NCI-H345 (cell line): ENCODE data around the gene CEACAM20.
"Not testable (repeated sequence)": the region's sequence is repeated elsewhere in the genome, so short reads cannot be mapped to it uniquely, and the experiment has no call there.

Experiments
- DNase-seq: peaks from one replicate; lab custom pipeline; 2025; lab: John Stamatoyannopoulos, UW

Gene CEACAM20

GRCh38 chr19:44548736-44549135 lies 19.3 kb upstream of the CEACAM20 start:
- DNase-seq = no peak

GRCh38 chr19:44544031-44544430 lies 14.6 kb upstream of the CEACAM20 start:
- no peak for DNase-seq

GRCh38 chr19:44542671-44543070 lies 13.2 kb upstream of the CEACAM20 start:
- DNase-seq = no peak

- DNase-seq = no peak
Measured at GRCh38 chr19:44540736-44541135, 11.3 kb upstream of the CEACAM20 start.

GRCh38 chr19:44539991-44540390 lies 10.5 kb upstream of the CEACAM20 start:
- no peak for DNase-seq

- no peak for DNase-seq
Measured at GRCh38 chr19:44539236-44539826, 9.9 kb upstream of the CEACAM20 start.

GRCh38 chr19:44535361-44535760 lies 5.9 kb upstream of the CEACAM20 start:
- not testable (repeated sequence) for DNase-seq

- no peak for DNase-seq
Measured at GRCh38 chr19:44532819-44533218, 3.3 kb upstream of the CEACAM20 start.

- DNase-seq = no peak
Measured at GRCh38 chr19:44530777-44531176, 1.3 kb upstream of the CEACAM20 start.

- DNase-seq = no peak
Measured at GRCh38 chr19:44527554-44527953, 1.9 kb downstream of the CEACAM20 start.

GRCh38 chr19:44525721-44526430 lies 3.6 kb downstream of the CEACAM20 start:
- no peak for DNase-seq

GRCh38 chr19:44521370-44521769 lies 8.1 kb downstream of the CEACAM20 start:
- no peak for DNase-seq

GRCh38 chr19:44517146-44517545 lies 12.3 kb downstream of the CEACAM20 start:
- no peak for DNase-seq

GRCh38 chr19:44515907-44516306 lies 13.6 kb downstream of the CEACAM20 start:
- no peak for DNase-seq

- DNase-seq = no peak
Measured at GRCh38 chr19:44515031-44515430, 14.4 kb downstream of the CEACAM20 start.

GRCh38 chr19:44512326-44513298 lies 16.9 kb downstream of the CEACAM20 start:
- no peak for DNase-seq

- DNase-seq = no peak
Measured at GRCh38 chr19:44509478-44509877, 20.0 kb downstream of the CEACAM20 start.

GRCh38 chr19:44499962-44500949 lies 29.2 kb downstream of the CEACAM20 start, which contains the start of gene ZNF180:
Gene ZNF180, minus strand, starts transcription at chr19:44500522. Its CDS starts 3,188 bp downstream, at chr19:44497334.
- DNase-seq = peak; percentile 96

- no peak for DNase-seq
Measured at GRCh38 chr19:44499559-44499958, 29.9 kb downstream of the CEACAM20 start.

GRCh38 chr19:44498988-44499387 lies 30.5 kb downstream of the CEACAM20 start:
- no peak for DNase-seq

GRCh38 chr19:44496711-44497110 lies 32.8 kb downstream of the CEACAM20 start:
- DNase-seq = no peak
